Activated T-helper 1 cell treated with Interleukin-2 at 50 U/mL for 16 hours (primary cell): Measurements from ENCODE around the gene SYNJ2.
"Not testable (repeated sequence)": the region's sequence is repeated elsewhere in the genome, so short reads cannot be mapped to it uniquely, and the experiment has no call there.

ENCODE experiments used
- DNase-seq: peaks from one replicate; pipeline ENCODE4 v3.0.0-alpha.2; 2020; ENCODE audit warnings: low read depth

Gene SYNJ2

GRCh38 chr6:157954150-157955117, 27.2 kb upstream of the SYNJ2 start:
- DNase-seq, result no peak

GRCh38 chr6:157955675-157956074, 26.0 kb upstream of the SYNJ2 start:
- DNase-seq, result no peak

GRCh38 chr6:157956171-157956730, 25.4 kb upstream of the SYNJ2 start:
- DNase-seq, result no peak

GRCh38 chr6:157959451-157960227, 22.0 kb upstream of the SYNJ2 start:
- no peak for DNase-seq

GRCh38 chr6:157961153-157961831, 20.4 kb upstream of the SYNJ2 start:
- no peak for DNase-seq

GRCh38 chr6:157961832-157962575, 19.7 kb upstream of the SYNJ2 start:
- DNase-seq, result no peak

GRCh38 chr6:157962601-157963302, 18.9 kb upstream of the SYNJ2 start:
- no peak for DNase-seq

GRCh38 chr6:157964100-157964499, 17.6 kb upstream of the SYNJ2 start:
- DNase-seq, result no peak

- no peak for DNase-seq
Observed at GRCh38 chr6:157965387-157965786, 16.3 kb upstream of the SYNJ2 start.

- no peak for DNase-seq
Observed at GRCh38 chr6:157966589-157966977, 15.1 kb upstream of the SYNJ2 start.

- DNase-seq, result no peak
Observed at GRCh38 chr6:157967020-157967419, 14.6 kb upstream of the SYNJ2 start.

- DNase-seq, result no peak
Observed at GRCh38 chr6:157967486-157967885, 14.2 kb upstream of the SYNJ2 start.

GRCh38 chr6:157972177-157972576, 9.5 kb upstream of the SYNJ2 start:
- not testable (repeated sequence) for DNase-seq

GRCh38 chr6:157974341-157974894, 7.2 kb upstream of the SYNJ2 start:
- no peak for DNase-seq

- no peak for DNase-seq
Observed at GRCh38 chr6:157974967-157975366, 6.7 kb upstream of the SYNJ2 start.

GRCh38 chr6:157975456-157975855, 6.2 kb upstream of the SYNJ2 start:
- DNase-seq, result no peak

GRCh38 chr6:157976345-157977175, 5.1 kb upstream of the SYNJ2 start:
- no peak for DNase-seq

- DNase-seq, result no peak
Observed at GRCh38 chr6:157977176-157977804, 4.4 kb upstream of the SYNJ2 start.
